GM19452 (cell line): Measurements from ENCODE around the gene UST.

Experiments used
- ATAC-seq: cut with Tn5 transposase; IDR thresholded peaks from one replicate; pipeline ENCODE4 v1.9.1; 2021; ENCODE audit not compliant: unreplicated experiment

The UST gene

GRCh38 chr6:148795563-148795962 lies 48.7 kb downstream of the UST start:
- ATAC-seq: no peak

GRCh38 chr6:148799647-148800046 lies 52.8 kb downstream of the UST start:
- ATAC-seq: no peak

- ATAC-seq: no peak
Measured at GRCh38 chr6:148800536-148800935, 53.7 kb downstream of the UST start.

- no peak for ATAC-seq
Measured at GRCh38 chr6:148803979-148804378, 57.1 kb downstream of the UST start.

GRCh38 chr6:148805777-148806176 lies 58.9 kb downstream of the UST start:
- ATAC-seq: no peak

GRCh38 chr6:148807784-148808183 lies 61.0 kb downstream of the UST start:
- ATAC-seq: no peak

GRCh38 chr6:148808786-148809304 lies 62.0 kb downstream of the UST start:
- ATAC-seq: no peak

- ATAC-seq: no peak
Measured at GRCh38 chr6:148811459-148811858, 64.6 kb downstream of the UST start.

- no peak for ATAC-seq
Measured at GRCh38 chr6:148814082-148814790, 67.4 kb downstream of the UST start.

- ATAC-seq: no peak
Measured at GRCh38 chr6:148814869-148815268, 68.0 kb downstream of the UST start.

- ATAC-seq: no peak
Measured at GRCh38 chr6:148816117-148816516, 69.3 kb downstream of the UST start.

- ATAC-seq: no peak
Measured at GRCh38 chr6:148817689-148818088, 70.9 kb downstream of the UST start.

GRCh38 chr6:148818939-148819575 lies 72.2 kb downstream of the UST start:
- no peak for ATAC-seq

GRCh38 chr6:148819852-148820251 lies 73.0 kb downstream of the UST start:
- ATAC-seq: no peak

- no peak for ATAC-seq
Measured at GRCh38 chr6:148822819-148823218, 76.0 kb downstream of the UST start.

GRCh38 chr6:148824291-148824690 lies 77.5 kb downstream of the UST start:
- ATAC-seq: no peak

GRCh38 chr6:148824960-148825359 lies 78.1 kb downstream of the UST start:
- ATAC-seq: no peak

- ATAC-seq: no peak
Measured at GRCh38 chr6:148825492-148825891, 78.7 kb downstream of the UST start.

- no peak for ATAC-seq
Measured at GRCh38 chr6:148827416-148828045, 80.7 kb downstream of the UST start.

- ATAC-seq: no peak
Measured at GRCh38 chr6:148828047-148828446, 81.2 kb downstream of the UST start.

GRCh38 chr6:148829415-148830101 lies 82.7 kb downstream of the UST start:
- no peak for ATAC-seq
